HG02884 (cell line): ENCODE measurements around the gene OVCH2.
"Not testable (repeated sequence)": the region's sequence is repeated elsewhere in the genome, so short reads cannot be mapped to it uniquely, and the experiment has no call there.

Experiments used
- ATAC-seq: cut with Tn5 transposase; IDR thresholded peaks from one replicate; pipeline ENCODE4 v1.9.1; 2021; ENCODE audit warnings: mild to moderate bottlenecking, moderate library complexity; ENCODE audit not compliant: unreplicated experiment

The OVCH2 gene

DNA sequence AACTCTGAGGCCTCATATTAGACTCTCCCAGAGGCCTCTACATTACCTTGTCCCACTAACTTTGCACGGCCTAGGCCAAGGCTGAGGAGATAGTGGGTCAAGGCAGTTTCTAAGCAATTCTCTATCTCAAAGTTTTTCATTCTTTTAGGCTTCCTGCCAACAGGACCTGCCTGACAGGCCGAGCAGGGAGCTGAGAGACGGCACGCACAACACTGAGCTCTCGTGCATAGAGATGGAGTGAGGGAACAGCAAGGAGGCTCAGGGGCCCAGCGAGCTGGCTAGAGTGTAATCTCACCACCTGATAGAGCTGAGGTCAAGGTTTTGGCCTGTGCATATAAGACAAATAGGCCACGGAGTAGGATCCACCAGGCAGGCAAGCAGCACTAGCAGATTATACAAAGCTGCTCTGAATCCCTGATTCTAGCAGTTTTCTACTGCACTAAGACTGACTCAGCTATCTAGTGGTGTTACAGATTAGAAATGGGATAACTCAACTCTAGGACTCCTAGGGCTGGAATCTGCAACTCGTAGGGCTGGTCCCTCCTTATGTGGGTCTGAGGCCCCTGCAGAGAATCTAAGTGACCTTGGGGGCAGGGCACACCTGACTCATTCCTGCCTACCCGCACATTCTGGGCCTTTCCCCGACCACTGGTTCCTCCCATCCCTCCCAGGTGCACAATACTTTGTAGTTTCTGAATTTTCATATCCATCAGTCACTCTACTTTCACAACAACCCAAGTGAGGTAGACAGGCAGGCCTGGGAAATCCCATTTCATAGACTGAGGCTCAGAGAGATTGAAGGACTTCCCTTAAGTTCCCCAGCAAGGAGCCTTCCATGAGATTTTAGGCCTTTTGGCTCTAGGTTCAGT, 34.7 kb downstream of the OVCH2 start:
- ATAC-seq: peak; percentile 58

DNA sequence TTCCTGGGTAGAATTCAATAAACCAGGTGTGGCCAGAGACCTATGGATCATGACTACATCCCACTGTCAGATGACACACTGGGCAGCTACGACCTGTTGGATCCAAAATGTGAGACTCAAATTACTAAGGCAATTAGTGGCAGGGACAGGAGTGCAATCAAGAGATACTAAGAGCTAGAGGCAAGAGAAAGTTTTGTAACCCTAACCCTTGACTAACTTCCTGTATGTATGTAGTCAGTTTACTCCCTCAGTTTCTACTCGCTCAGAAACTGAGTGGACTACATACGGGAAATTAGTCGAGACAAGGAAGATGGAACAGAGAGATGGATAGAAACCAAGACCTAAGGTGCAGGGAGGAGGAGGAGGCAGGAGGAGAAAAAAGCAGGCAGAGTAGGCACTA, 35.6 kb downstream of the OVCH2 start:
- ATAC-seq: no peak

GRCh38 chr11:7668911-7669310, 37.4 kb downstream of the OVCH2 start:
- ATAC-seq: no peak

DNA sequence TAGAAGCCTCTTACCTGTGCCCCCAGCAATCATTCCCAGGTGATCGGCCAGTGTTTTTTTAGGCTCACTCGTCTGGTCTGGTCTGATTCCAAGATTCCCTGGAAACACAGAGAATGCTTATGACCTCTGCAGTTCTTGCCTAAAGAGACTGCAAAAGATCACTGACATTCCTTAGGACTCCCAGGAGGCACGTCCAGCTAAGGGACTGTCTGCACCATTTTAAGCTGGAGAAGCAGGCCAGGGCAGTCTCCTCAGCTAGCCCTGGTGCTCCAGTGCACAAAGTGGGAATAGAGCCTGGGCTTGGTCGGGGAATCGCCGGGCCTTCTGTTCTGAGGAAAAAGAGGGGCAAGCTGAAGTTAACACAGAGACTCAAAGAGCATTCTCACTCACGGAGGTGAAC, 37.8 kb downstream of the OVCH2 start:
- no peak for ATAC-seq

DNA sequence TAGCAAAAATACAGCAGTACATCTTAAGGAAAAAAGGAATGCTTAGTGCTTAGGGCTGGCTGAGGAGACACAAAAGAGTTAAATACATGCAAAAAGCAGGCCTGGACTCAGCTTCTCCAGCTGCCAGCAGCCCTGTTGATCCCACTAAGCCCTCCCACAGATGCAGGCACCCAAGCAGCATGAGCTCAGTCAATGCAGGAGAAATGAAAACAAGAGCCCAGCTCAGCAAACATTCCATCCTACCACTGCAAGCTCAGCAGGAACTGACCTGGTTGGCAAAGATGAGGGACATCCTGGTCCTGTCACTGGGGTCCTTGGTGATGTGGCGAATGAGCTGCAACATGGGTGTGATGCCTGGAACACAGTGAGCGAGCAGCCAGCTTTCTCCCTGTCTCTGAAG, 38.8 kb downstream of the OVCH2 start:
- no peak for ATAC-seq

DNA sequence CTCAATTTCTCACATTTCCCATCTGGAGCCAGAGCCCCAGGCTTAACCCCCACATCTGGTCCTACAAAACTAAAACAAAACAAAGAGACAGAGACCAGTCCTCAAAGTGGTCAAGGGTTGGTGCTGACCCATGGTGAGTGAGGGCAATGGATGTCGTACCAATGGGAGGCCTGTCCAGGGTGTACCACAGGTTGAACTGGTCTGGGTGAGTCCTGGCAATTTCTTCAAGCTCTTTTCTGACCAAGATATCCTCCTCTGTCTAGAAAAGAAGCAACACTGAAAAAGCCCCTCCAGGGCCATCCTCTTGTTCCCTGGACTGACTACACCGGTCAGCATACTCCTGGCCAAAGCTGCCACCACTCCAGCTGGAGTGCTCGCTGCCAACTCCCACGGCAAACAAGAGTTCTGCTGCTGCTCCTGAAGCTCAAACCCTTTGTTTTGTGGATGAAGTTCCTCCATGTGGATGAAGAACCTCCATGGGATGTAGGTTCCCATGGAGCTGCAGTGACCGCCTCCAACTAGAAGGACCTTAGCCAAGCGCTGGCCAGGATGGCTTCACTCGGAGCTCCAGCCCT, 39.9 kb downstream of the OVCH2 start:
- no peak for ATAC-seq

DNA sequence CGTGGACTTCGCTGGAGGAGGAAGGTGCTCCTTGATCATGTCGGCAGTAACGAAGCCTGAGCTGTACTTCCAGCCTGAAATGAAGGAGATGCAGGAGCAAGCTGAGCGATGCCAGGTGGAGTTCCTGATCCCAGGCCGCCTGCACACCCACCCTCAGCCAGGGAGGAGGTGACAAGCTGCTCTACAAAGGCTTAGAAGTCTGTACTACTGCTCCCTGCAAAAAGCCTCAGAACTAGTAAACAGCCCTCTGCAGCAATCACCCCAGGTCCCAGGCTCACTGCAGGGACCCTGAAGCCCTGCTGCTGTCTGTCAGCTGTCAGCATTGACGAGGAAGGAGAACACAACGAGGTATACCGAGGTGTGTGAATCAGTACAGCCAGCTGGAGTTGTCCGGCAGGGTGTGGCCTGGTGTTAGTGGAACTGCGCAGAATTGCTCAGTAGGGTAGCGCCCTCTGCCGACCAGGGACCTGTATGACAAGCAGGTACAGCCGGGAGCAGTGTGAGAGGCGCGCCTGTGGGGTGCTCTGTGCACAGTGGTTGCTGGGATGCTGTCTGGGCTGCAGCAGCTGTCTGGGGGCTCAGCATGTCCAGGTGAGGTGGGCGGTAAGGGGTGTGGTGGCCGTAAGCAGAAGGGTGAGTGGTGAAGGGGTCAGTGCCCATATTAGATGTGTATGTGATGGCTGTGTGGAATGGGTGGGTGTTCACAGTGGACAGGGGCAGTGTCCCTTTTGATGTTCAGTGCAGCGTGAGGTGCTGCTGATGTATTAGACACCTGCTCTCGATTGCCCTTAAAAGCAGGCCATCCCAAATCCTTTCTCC, 40.6 kb downstream of the OVCH2 start:
- peak; percentile 99 for ATAC-seq

DNA sequence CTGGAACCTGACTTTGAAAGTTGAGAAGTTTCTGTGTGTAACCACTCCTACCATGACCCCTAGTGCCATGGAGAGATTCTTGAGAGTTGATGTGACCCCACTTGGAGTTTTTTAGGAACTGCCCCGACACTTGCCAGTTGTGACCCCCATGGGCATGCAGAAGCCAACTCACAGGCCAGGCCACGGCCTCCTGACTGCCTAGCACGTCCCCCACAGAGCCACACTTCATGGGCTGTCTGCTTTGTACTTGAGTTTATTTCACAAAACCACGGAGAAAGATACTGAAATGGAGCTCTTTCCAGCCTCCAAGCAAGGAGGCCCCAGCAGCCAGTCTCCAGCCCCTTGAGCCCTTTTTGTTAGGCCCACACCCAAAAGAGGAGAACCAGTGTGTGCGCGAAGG, 41.4 kb downstream of the OVCH2 start:
- ATAC-seq: no peak

- not testable (repeated sequence) for ATAC-seq
These were observed 42.7 kb downstream of the OVCH2 start for GRCh38 chr11:7663531-7663930.

DNA sequence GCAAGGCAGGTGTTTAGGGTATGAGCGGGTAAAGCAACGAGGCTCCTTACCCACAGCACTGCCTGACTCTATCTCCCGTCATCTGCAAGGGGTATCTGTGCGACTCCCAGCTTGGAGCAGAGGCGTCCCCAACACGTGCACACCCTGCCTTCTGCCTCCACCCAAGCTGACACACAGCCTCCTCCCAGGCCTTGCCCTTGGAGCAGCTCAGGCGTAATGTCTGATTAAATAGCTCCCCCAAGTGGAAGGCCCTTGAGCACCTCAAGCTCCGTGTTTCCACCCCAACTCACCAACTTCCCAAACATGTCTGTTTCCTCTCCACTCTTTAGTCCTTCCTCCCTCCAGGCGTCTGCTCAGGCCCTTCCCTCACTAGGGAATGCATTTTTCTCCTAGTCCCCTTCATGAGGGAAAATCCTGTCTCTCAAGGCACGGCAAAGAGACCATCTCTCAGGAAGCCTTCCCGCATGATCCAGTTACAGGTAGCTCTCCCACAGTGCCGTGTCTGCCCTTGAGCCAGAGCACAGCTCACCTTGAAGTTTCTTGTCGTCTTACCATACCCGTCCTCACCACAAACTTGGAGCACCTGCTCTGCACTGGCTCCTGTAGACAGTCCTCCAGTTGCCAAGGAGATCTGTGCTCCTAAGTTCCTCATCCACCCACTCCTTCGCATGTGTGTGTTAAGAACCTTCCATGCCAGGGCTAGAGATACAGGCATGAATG, 48.8 kb downstream of the OVCH2 start:
- ATAC-seq: no peak

- no peak for ATAC-seq
These were observed 49.6 kb downstream of the OVCH2 start for GRCh38 chr11:7656704-7657103.

- ATAC-seq: no peak
These were observed 50.7 kb downstream of the OVCH2 start for GRCh38 chr11:7655253-7656217.

- no peak for ATAC-seq
These were observed 52.0 kb downstream of the OVCH2 start for GRCh38 chr11:7654195-7654705.

GRCh38 chr11:7651700-7652099, 54.6 kb downstream of the OVCH2 start:
- ATAC-seq: no peak

DNA sequence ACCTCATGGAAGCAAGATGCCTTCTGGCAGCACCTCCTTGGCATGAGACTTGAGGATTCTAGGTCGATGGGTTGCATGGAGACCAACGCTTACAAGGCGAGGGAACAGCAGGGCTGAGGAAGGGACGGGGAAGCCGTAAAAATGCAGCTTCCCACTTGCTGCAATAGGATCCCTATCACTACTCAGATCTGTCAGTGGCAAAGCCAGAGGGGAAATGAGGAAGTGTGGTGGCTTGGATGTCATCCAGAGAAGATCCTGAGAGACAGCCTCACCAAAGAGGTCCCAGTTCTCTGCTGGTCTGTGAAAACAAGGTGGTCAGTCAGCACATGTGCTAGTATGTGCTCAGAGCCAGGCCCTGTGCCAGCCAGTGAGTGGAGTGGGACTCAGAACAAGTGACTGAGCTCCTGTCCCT, 55.1 kb downstream of the OVCH2 start:
- no peak for ATAC-seq

DNA sequence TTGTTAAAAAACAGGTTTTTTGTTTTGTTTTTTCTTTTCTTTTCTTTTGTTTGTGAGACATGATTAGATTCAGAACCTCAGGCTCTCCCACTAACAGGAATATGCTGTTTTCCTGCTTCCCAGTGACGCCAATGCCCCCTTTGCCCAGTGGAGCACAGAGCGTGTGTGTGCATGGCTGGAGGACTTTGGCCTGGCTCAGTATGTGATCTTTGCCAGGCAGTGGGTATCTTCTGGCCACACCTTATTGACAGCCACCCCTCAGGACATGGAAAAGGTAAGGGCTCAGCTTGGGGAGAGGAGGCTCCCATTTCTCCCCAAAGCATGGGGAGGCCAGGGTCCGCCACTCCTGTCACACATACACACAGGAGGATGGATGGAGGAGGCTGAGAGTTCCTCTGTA, 58.0 kb downstream of the OVCH2 start:
- ATAC-seq: no peak

DNA sequence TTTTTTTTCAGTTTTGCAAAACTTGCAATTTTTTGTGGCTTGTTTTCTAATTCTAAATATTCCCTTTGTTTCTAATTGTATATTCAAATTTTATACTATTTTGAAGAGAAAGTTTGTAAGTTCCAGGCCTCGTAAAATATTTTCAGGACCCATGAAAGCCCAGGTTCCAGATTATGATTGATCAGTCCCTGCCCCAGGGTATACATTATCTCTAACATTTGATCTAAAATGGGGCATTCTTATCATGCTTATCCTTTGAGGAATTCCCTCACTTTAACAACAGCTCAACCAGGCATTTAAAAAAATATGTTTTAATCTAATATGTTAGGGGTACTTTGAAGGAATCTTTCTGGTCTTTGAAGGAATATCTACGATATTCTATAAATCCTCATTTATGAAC, 59.4 kb downstream of the OVCH2 start:
- ATAC-seq: no peak

- no peak for ATAC-seq
These were observed 61.1 kb downstream of the OVCH2 start for GRCh38 chr11:7645206-7645605.

DNA sequence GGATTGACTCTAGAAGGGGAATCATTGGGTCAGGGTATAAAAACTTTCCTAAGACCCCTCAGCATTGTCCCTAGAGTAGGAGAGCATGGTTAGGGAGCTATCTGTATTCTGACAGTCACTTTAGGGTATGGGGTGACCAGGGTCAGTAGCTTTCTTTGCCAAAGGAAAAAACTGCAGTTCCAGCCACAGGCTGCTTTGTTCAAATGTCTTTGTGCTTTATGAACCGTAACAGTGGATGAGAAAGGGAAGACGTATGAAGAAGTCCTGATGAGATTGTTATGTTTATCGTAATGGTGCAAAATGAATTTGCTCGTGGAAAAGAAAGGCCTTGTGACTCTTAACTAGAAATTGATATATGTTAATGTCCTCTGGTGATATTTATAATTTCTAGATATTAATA, 63.0 kb downstream of the OVCH2 start:
- no peak for ATAC-seq

DNA sequence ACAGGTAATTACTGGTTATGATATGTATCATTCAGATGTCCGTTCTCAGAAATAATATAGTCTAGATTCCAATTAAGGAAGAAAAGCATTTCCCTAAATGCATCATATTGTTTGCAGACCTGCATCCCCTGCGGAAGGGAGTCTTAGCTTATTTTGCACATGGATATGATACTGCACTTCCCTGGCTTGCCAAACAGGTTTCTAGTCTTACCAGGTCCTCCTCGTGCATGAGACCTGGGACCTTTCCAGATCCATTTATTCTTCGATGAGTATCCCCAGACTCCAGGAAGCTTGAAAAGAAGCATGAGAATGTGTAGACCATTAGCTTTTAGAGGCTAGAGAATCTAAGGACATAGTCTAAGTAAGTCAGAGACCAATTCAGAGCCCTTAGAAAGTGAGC, 63.5 kb downstream of the OVCH2 start:
- no peak for ATAC-seq
